ENCODE measurements around the gene KLHL29.

KLHL29 gene

GRCh38 chr2:23670245-23670592 is 285.2 kb downstream of the KLHL29 start:
- Histone ChIP-seq H3K4ac (ENCODE audit: low read depth, low read length) (no peak overlapping the region), H3K4me3 (ENCODE audit: low read depth, low read length) (no peak overlapping the region), H2BK120ac (ENCODE audit: insufficient read depth, low read length, poor library complexity) (no peak overlapping the region), H3K14ac (ENCODE audit: low read length) (no peak overlapping the region), H3K27ac (ENCODE audit: low read depth, low read length) (no peak overlapping the region), H3K79me1 (ENCODE audit: low read length) (no peaks in the 10 kb centered on the region), H4K8ac (ENCODE audit: low read depth, low read length) (no peak overlapping the region), H3K9me3 (ENCODE audit: insufficient read depth, low read depth, low read length) (peaks cover 5% of the 10 kb centered on the region), H3K4me2 (ENCODE audit: low read length) (no peak overlapping the region), H3K23ac (ENCODE audit: low read length) (no peak overlapping the region), H2BK12ac (ENCODE audit: low read length) (no peak overlapping the region), H3K27me3 (ENCODE audit: insufficient read depth, low read length) (no peaks in the 10 kb centered on the region), H3K36me3 (ENCODE audit: control insufficient read depth in 1 of 2, insufficient read depth in 2 of 2, low read length in 2 of 2) (no peaks in the 10 kb centered on the region), H4K91ac (ENCODE audit: low read depth, low read length) (no peak overlapping the region), H3K79me2 (ENCODE audit: control insufficient read depth, insufficient read depth, low read length, poor library complexity) (no peaks in the 10 kb centered on the region), H2BK5ac (ENCODE audit: low read depth, low read length, poor library complexity) (no peak overlapping the region), H2AK5ac (ENCODE audit: low read length) (no peak overlapping the region), H3K4me1 (ENCODE audit: control insufficient read depth in 1 of 2, insufficient read depth in 2 of 2, low read length in 2 of 2) (no peaks in the 10 kb centered on the region), H4K12ac (ENCODE audit: low read depth, low read length) (no peak overlapping the region), H3K18ac (ENCODE audit: low read length) (no peak overlapping the region), H2AFZ (ENCODE audit: insufficient read depth, low read length, poor library complexity) (no peak overlapping the region), H3K9ac (ENCODE audit: low read length) (no peak overlapping the region)
- no peak for DNase-seq
- no CpG with 5 or more reads among the region's 11 CpGs for WGBS (ENCODE audit: extremely low coverage, insufficient coverage, insufficient read length)

DNA sequence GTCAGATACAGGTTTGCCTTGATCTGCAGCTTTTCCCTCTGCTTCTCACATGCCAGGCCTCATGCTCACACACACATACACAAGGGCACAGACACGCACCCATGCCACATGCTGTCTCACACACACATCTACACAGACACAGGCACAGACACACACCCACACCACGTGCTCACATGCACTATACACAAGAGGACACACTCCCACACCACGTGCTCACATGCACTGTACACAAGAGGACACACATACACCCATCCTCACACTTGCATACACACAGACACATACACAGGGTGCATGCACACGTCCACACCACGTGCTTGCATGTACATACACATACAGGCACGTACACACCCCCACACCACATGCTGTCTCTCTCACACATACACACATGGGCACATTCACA is 288.1 kb downstream of the KLHL29 start:
- H3K79me1 ChIP-seq (ENCODE audit: low read length): no peaks in the 10 kb centered on the region
- no CpG with 5 or more reads among the region's 6 CpGs for WGBS (ENCODE audit: extremely low coverage, insufficient coverage, insufficient read length)
- H3K23ac ChIP-seq (ENCODE audit: low read length): no peak overlapping the region
- peak overlapping the region; percentile 26 for H3K4me3 ChIP-seq (ENCODE audit: low read depth, low read length)
- H3K79me2 ChIP-seq (ENCODE audit: control insufficient read depth, insufficient read depth, low read length, poor library complexity): no peaks in the 10 kb centered on the region
- H4K91ac ChIP-seq (ENCODE audit: low read depth, low read length): no peak overlapping the region
- H3K27me3 ChIP-seq (ENCODE audit: insufficient read depth, low read length): no peaks in the 10 kb centered on the region
- no peak overlapping the region for H2AK5ac ChIP-seq (ENCODE audit: low read length)
- no peak for DNase-seq
- H4K8ac ChIP-seq (ENCODE audit: low read depth, low read length): no peak overlapping the region
- no peak overlapping the region for H2BK5ac ChIP-seq (ENCODE audit: low read depth, low read length, poor library complexity)
- no peak overlapping the region for H3K27ac ChIP-seq (ENCODE audit: low read depth, low read length)
- peaks cover 3% of the 10 kb centered on the region for H3K9me3 ChIP-seq (ENCODE audit: insufficient read depth, low read depth, low read length)
- H2BK120ac ChIP-seq (ENCODE audit: insufficient read depth, low read length, poor library complexity): no peak overlapping the region
- no peaks in the 10 kb centered on the region for H3K4me1 ChIP-seq (ENCODE audit: control insufficient read depth in 1 of 2, insufficient read depth in 2 of 2, low read length in 2 of 2)
- H3K4ac ChIP-seq (ENCODE audit: low read depth, low read length): no peak overlapping the region
- H3K18ac ChIP-seq (ENCODE audit: low read length): no peak overlapping the region
- H4K12ac ChIP-seq (ENCODE audit: low read depth, low read length): no peak overlapping the region
- no peaks in the 10 kb centered on the region for H3K36me3 ChIP-seq (ENCODE audit: control insufficient read depth in 1 of 2, insufficient read depth in 2 of 2, low read length in 2 of 2)
- H2AFZ ChIP-seq (ENCODE audit: insufficient read depth, low read length, poor library complexity): no peak overlapping the region
- no peak overlapping the region for H3K9ac ChIP-seq (ENCODE audit: low read length)
- H2BK12ac ChIP-seq (ENCODE audit: low read length): no peak overlapping the region
- no peak overlapping the region for H3K14ac ChIP-seq (ENCODE audit: low read length)
- no peak overlapping the region for H3K4me2 ChIP-seq (ENCODE audit: low read length)

GRCh38 chr2:23673830-23674679 is 289.1 kb downstream of the KLHL29 start:
- Histone ChIP-seq H3K79me1 (ENCODE audit: low read length) (no peaks in the 10 kb centered on the region), H4K91ac (ENCODE audit: low read depth, low read length) (no peak overlapping the region), H4K12ac (ENCODE audit: low read depth, low read length) (no peak overlapping the region), H2BK12ac (ENCODE audit: low read length) (no peak overlapping the region), H2AK5ac (ENCODE audit: low read length) (no peak overlapping the region), H3K4me3 (ENCODE audit: low read depth, low read length) (no peak overlapping the region), H3K14ac (ENCODE audit: low read length) (no peak overlapping the region), H4K8ac (ENCODE audit: low read depth, low read length) (no peak overlapping the region), H3K18ac (ENCODE audit: low read length) (no peak overlapping the region), H3K27me3 (ENCODE audit: insufficient read depth, low read length) (no peaks in the 10 kb centered on the region), H3K4me1 (ENCODE audit: control insufficient read depth in 1 of 2, insufficient read depth in 2 of 2, low read length in 2 of 2) (no peaks in the 10 kb centered on the region), H3K4me2 (ENCODE audit: low read length) (no peak overlapping the region), H3K23ac (ENCODE audit: low read length) (no peak overlapping the region), H2BK120ac (ENCODE audit: insufficient read depth, low read length, poor library complexity) (no peak overlapping the region), H3K36me3 (ENCODE audit: control insufficient read depth in 1 of 2, insufficient read depth in 2 of 2, low read length in 2 of 2) (no peaks in the 10 kb centered on the region), H2BK5ac (ENCODE audit: low read depth, low read length, poor library complexity) (no peak overlapping the region), H3K79me2 (ENCODE audit: control insufficient read depth, insufficient read depth, low read length, poor library complexity) (no peaks in the 10 kb centered on the region), H3K9me3 (ENCODE audit: insufficient read depth, low read depth, low read length) (peaks cover 3% of the 10 kb centered on the region), H3K9ac (ENCODE audit: low read length) (no peak overlapping the region), H2AFZ (ENCODE audit: insufficient read depth, low read length, poor library complexity) (no peak overlapping the region), H3K4ac (ENCODE audit: low read depth, low read length) (no peak overlapping the region), H3K27ac (ENCODE audit: low read depth, low read length) (no peak overlapping the region)
- WGBS (ENCODE audit: extremely low coverage, insufficient coverage, insufficient read length): no CpG with 5 or more reads among the region's 12 CpGs
- peak in 1 of 2 donors; percentile 22 for DNase-seq

GRCh38 chr2:23675506-23675905 is 290.5 kb downstream of the KLHL29 start:
- DNase-seq: no peak
- no peak overlapping the region for H3K4ac ChIP-seq (ENCODE audit: low read depth, low read length)
- no peak overlapping the region for H3K27ac ChIP-seq (ENCODE audit: low read depth, low read length)
- H4K8ac ChIP-seq (ENCODE audit: low read depth, low read length): no peak overlapping the region
- H2AK5ac ChIP-seq (ENCODE audit: low read length): no peak overlapping the region
- no peak overlapping the region for H3K18ac ChIP-seq (ENCODE audit: low read length)
- H3K23ac ChIP-seq (ENCODE audit: low read length): no peak overlapping the region
- no peaks in the 10 kb centered on the region for H3K4me1 ChIP-seq (ENCODE audit: control insufficient read depth in 1 of 2, insufficient read depth in 2 of 2, low read length in 2 of 2)
- no peak overlapping the region for H4K91ac ChIP-seq (ENCODE audit: low read depth, low read length)
- H4K12ac ChIP-seq (ENCODE audit: low read depth, low read length): no peak overlapping the region
- WGBS (ENCODE audit: extremely low coverage, insufficient coverage, insufficient read length): no CpG with 5 or more reads among the region's 7 CpGs
- H2BK120ac ChIP-seq (ENCODE audit: insufficient read depth, low read length, poor library complexity): no peak overlapping the region
- no peak overlapping the region for H3K9ac ChIP-seq (ENCODE audit: low read length)
- H2BK12ac ChIP-seq (ENCODE audit: low read length): no peak overlapping the region
- no peaks in the 10 kb centered on the region for H3K36me3 ChIP-seq (ENCODE audit: control insufficient read depth in 1 of 2, insufficient read depth in 2 of 2, low read length in 2 of 2)
- no peak overlapping the region for H2AFZ ChIP-seq (ENCODE audit: insufficient read depth, low read length, poor library complexity)
- H3K14ac ChIP-seq (ENCODE audit: low read length): no peak overlapping the region
- no peaks in the 10 kb centered on the region for H3K79me2 ChIP-seq (ENCODE audit: control insufficient read depth, insufficient read depth, low read length, poor library complexity)
- H3K9me3 ChIP-seq (ENCODE audit: insufficient read depth, low read depth, low read length): peaks cover 4% of the 10 kb centered on the region
- H3K4me3 ChIP-seq (ENCODE audit: low read depth, low read length): no peak overlapping the region
- no peaks in the 10 kb centered on the region for H3K79me1 ChIP-seq (ENCODE audit: low read length)
- H3K27me3 ChIP-seq (ENCODE audit: insufficient read depth, low read length): no peaks in the 10 kb centered on the region
- no peak overlapping the region for H3K4me2 ChIP-seq (ENCODE audit: low read length)
- no peak overlapping the region for H2BK5ac ChIP-seq (ENCODE audit: low read depth, low read length, poor library complexity)
